Activated CD8-positive, alpha-beta memory T cell treated with anti-CD3 and anti-CD28 coated beads, Interleukin-2, amount 50 U/mL, for 4 hours (primary cell): ENCODE measurements around the gene TPM2.
A peak's percentile ranks its signal among the peaks of the same experiment; 100 is the strongest.

Source experiments
- DNase-seq: peaks from one replicate; pipeline ENCODE4 v3.0.0-alpha.2; 2020

Gene TPM2

GRCh38 chr9:35717132-35717870 lies 27.6 kb upstream of the TPM2 start:
- DNase-seq = no peak

GRCh38 chr9:35716230-35716629 lies 26.5 kb upstream of the TPM2 start:
- no peak for DNase-seq

- DNase-seq = no peak
Observed at GRCh38 chr9:35714579-35715252, 25.0 kb upstream of the TPM2 start.

GRCh38 chr9:35714123-35714522 lies 24.4 kb upstream of the TPM2 start:
- no peak for DNase-seq

GRCh38 chr9:35713578-35713977 lies 23.9 kb upstream of the TPM2 start:
- no peak for DNase-seq

GRCh38 chr9:35712762-35713400 lies 23.2 kb upstream of the TPM2 start:
- DNase-seq = no peak

- DNase-seq = no peak
Observed at GRCh38 chr9:35711501-35712428, 22.0 kb upstream of the TPM2 start.

- no peak for DNase-seq
Observed at GRCh38 chr9:35710818-35711500, 21.2 kb upstream of the TPM2 start.

- DNase-seq = no peak
Observed at GRCh38 chr9:35708146-35708545, 18.4 kb upstream of the TPM2 start.

- DNase-seq = no peak
Observed at GRCh38 chr9:35706951-35707350, 17.2 kb upstream of the TPM2 start.

GRCh38 chr9:35705836-35706430 lies 16.2 kb upstream of the TPM2 start:
- no peak for DNase-seq

GRCh38 chr9:35705372-35705771 lies 15.6 kb upstream of the TPM2 start:
- DNase-seq = no peak

- DNase-seq = no peak
Observed at GRCh38 chr9:35703906-35704672, 14.4 kb upstream of the TPM2 start.

- no peak for DNase-seq
Observed at GRCh38 chr9:35702696-35703095, 13.0 kb upstream of the TPM2 start.

- no peak for DNase-seq
Observed at GRCh38 chr9:35700942-35701341, 11.2 kb upstream of the TPM2 start.

GRCh38 chr9:35700031-35700430 lies 10.3 kb upstream of the TPM2 start:
- DNase-seq = no peak

- no peak for DNase-seq
Observed at GRCh38 chr9:35698231-35698630, 8.5 kb upstream of the TPM2 start.

GRCh38 chr9:35697486-35697885 lies 7.8 kb upstream of the TPM2 start:
- no peak for DNase-seq

- DNase-seq = peak; percentile 60
Observed at GRCh38 chr9:35696520-35697215, 6.9 kb upstream of the TPM2 start.

GRCh38 chr9:35695943-35696401 lies 6.2 kb upstream of the TPM2 start:
- no peak for DNase-seq
